ENCODE measurements around the gene CCDC167.

The CCDC167 gene

DNA sequence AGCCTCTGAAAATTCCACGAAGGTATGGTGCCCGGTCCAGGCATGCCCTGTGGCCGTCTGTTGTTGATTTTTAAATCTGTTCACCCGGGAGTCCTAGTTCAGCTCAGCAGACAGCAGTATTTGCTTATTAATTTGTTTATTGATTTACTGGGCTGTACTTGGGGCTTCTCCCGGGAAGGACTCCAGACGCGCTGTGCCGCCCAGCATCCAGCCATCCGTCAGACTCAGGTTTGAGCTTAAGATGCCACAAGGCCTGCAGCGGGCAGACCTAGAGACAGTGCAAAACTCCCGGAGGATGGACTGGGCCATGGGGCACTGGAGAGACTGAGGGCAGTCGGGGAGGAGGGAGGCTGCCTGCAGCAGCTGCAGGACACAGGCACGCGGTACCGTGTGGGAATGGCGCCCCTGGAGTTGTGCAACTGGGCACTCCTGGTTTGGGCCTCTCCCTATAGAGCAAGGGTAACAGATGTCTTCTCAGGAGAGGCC lies 17.3 kb upstream of the CCDC167 start:
- TF ChIP-seq, protein P1, sequence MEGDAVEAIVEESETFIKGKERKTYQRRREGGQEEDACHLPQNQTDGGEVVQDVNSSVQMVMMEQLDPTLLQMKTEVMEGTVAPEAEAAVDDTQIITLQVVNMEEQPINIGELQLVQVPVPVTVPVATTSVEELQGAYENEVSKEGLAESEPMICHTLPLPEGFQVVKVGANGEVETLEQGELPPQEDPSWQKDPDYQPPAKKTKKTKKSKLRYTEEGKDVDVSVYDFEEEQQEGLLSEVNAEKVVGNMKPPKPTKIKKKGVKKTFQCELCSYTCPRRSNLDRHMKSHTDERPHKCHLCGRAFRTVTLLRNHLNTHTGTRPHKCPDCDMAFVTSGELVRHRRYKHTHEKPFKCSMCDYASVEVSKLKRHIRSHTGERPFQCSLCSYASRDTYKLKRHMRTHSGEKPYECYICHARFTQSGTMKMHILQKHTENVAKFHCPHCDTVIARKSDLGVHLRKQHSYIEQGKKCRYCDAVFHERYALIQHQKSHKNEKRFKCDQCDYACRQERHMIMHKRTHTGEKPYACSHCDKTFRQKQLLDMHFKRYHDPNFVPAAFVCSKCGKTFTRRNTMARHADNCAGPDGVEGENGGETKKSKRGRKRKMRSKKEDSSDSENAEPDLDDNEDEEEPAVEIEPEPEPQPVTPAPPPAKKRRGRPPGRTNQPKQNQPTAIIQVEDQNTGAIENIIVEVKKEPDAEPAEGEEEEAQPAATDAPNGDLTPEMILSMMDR (conservative IDR thresholded peaks at IDR 0.05; ENCODE audit: low read depth, low read length) = no peak
- no peak for DNase-seq (ENCODE audit: low read depth)
- H3K4me3 ChIP-seq (ENCODE audit: low read length) = no peak overlapping the region

DNA sequence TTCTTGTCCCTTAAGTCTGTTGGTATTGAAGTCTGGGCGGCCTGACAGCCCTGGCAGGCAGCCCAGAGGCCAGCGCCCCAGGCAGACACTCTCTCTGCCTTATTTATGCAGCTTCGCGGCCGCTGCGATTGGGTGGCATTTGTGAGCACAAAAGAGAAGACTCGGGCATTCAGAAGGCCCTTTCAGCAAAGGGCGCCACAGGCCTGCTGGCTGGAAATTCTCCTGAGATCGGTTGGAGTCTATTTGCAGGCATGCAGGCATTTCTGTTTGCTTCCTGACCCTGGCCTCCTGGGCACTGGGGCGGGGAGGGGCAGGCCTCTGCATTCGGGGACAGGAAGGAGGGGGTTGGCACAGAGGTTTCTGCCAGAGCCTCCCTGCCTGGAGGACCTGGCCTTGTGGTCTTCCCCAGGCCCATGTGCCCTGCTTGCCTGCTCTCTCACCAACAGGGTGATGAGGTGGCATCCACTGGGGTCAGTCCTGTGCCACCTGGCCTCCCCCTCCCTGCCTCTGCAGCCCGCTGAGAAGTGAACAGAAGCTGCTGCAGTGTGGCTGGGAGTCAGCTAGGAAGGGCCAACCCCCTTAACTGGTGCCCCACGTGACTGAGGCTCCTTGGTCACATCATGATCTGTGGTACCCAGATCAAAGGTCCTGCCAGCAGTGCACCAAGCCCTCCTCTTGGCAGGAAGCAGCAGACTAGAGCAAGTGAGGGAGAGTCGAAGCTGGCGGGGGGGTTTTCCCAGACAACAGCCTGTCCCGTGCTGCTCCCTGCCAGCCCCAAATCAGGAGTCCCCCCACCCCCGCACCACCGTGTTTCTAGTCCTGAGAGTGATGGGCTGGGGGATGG lies 16.6 kb upstream of the CCDC167 start:
- DNase-seq (ENCODE audit: low read depth) = no peak
- TF ChIP-seq, protein P1 (conservative IDR thresholded peaks at IDR 0.05; ENCODE audit: low read depth, low read length) = no peak
- no peak overlapping the region for H3K4me3 ChIP-seq (ENCODE audit: low read length)

DNA sequence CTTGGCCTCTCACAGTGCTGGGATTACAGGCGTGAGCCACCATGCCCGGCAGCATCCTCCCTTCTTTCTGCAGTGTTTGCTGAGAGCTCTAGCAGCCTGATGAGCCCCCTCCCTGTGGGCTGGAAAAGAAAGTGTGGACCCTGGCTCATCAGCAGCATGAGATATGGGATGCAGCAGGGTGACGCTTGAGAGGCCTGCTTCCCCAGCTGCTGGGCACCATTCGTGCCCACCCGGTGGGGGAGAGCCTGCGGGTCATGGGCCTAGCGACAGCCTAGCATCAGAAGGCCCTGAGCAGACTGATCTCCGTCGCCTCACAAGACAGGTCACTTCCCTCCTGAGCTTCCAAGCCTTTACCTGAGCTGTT lies 16.0 kb upstream of the CCDC167 start:
- no peak overlapping the region for H3K4me3 ChIP-seq (ENCODE audit: low read length)
- TF ChIP-seq, protein P1 (conservative IDR thresholded peaks at IDR 0.05; ENCODE audit: low read depth, low read length) = no peak
- no peak for DNase-seq (ENCODE audit: low read depth)

DNA sequence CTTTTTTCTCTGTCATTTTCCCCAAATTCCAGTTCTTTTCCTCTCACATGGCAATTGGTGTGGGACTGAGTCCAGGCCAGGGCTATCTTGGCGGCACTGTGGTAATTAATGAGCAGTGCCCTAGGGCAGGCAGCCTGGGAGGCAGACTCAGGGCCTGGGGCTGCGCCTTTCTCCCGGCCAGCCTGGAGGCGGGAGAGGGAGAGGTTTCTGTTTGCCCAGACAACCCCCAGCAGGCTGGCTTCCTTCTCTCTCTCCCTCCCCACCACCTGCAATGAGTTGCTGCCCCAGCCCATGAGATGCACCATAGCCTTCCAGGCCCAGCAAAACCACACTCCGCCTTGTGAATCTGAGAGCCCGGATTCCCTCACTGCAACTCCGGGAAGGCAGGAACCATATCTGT lies 15.1 kb upstream of the CCDC167 start:
- TF ChIP-seq, protein P1 (conservative IDR thresholded peaks at IDR 0.05; ENCODE audit: low read depth, low read length) = no peak
- H3K4me3 ChIP-seq (ENCODE audit: low read length) = no peak overlapping the region
- no peak for DNase-seq (ENCODE audit: low read depth)

DNA sequence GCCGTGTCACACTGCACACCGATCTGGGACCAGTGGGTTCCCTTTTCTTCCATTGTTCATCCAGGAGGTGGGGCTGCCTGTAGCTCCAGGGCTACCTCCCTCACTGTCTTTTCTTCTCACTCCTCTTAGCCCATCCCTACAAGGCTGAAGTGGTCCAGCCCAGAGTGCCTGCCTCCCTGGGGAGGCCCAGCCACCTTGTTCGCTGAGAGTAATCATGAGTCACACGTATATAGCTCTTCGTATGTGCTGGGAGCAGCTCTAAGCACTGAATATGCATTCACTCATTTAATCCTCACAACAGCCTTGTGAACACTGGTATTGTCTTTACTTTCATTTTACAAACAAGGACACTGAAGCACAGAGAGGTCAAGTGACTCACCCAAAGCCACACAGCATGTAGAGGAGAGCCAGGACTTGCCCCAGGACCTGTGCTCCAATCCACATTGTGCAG lies 14.7 kb upstream of the CCDC167 start:
- no peak overlapping the region for H3K4me3 ChIP-seq (ENCODE audit: low read length)
- TF ChIP-seq, protein P1 (conservative IDR thresholded peaks at IDR 0.05; ENCODE audit: low read depth, low read length) = no peak
- no peak for DNase-seq (ENCODE audit: low read depth)

DNA sequence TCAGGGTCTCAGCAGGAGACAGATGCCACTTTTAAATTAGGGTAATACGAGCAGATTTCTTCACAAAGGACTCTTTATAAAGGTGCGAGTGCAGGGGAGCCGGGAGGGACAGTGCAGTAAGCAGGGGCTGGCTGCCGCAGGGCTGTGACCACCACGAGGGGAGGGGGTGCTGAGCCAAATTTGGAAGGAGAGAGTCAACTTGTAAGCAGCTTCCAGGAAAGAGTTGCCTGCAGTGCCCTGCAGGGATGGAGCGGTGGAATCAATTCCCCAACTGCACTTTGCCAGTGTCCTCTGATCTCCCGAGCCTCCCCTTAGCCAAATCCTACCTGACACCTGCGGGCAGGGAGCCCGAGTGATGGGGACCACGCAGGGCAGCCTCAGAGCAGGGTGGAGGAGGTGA lies 13.9 kb upstream of the CCDC167 start:
- DNase-seq (ENCODE audit: low read depth) = no peak
- H3K4me3 ChIP-seq (ENCODE audit: low read length) = no peak overlapping the region
- TF ChIP-seq, protein P1 (conservative IDR thresholded peaks at IDR 0.05; ENCODE audit: low read depth, low read length) = no peak

DNA sequence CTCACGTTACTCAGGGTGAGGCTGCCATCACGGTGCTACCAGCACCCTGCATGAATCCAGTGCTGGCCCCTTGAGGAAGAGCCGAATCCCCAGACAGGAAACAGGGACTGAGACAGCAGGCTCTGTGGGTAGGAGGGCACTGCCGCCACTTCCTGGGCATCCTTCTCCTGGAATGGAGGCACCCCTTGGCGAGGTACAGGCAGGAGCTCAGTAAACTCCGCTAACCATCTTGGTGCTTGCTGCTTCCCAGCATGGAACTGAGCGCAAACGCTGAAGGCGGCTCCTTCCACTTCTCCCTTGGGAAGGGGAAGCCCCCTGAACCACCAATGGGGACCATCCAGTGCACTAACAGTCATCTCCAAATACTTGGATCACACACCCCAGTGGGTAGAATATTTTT lies 13.5 kb upstream of the CCDC167 start:
- no peak overlapping the region for H3K4me3 ChIP-seq (ENCODE audit: low read length)
- DNase-seq (ENCODE audit: low read depth) = no peak
- TF ChIP-seq, protein P1 (conservative IDR thresholded peaks at IDR 0.05; ENCODE audit: low read depth, low read length) = no peak
